Right lobe of liver (tissue), 4 donors: ENCODE results near the gene ZDHHC5.

Source experiments
- CTCF ChIP-seq, 4 donors: fragments of 200-600 bp in 3 of 4; fragments of 450-650 bp in 1 of 4; IDR thresholded peaks; one replicate each; pipeline versions ENCODE4 v1.5.1 to v1.8.0; 2016 to 2022; ENCODE audit warnings: antibody characterized with exemption in 4 of 4, mild to moderate bottlenecking in 2 of 4
- POLR2A ChIP-seq: fragments of 450-650 bp; IDR thresholded peaks from one replicate; pipeline ENCODE4 v1.6.1; 2017; ENCODE audit warnings: antibody characterized with exemption, mild to moderate bottlenecking
- donor health status: DM: no; HTN: no; CAD: no.
- donor health status: DM: no; HTN: no; CAD: no.
- donor health status: DM: no; HTN: yes; CAD: no.

- TF ChIP-seq CTCF (IDR thresholded peaks at IDR 0.05): no peak
- TF ChIP-seq POLR2A: no peak
Observed at GRCh38 chr11:57658023-57658361, 9.9 kb upstream of the ZDHHC5 start.
